HepG2 (cell line): ENCODE data around the gene IP6K3. TPM values are rescaled to one million over a fixed set of nuclear protein-coding genes. Genes with fewer than 3 reads are reported as not detected.

Experiments used
- ATAC-seq: fragments of 200-7000 bp; cut with Tn5 transposase; 3 replicates; pipeline ENCODE4 v1.9.1; 2020; ENCODE audit warnings: mild to moderate bottlenecking, moderate library complexity
- BruUV-seq: library from RNA; stranded (reverse); fragments of 400-500 nt; replicated peaks from 2 replicates; lab custom pipeline; 2021; lab: Mats Ljungman, UMichigan
- CTCF ChIA-PET: fragments of 300-600 bp; formaldehyde crosslinking; extraction: SDS; loops from one replicate; lab custom pipeline; 2021; ENCODE audit warnings: low total read pairs, inconsistent platforms, low intra/inter-chr PET ratio; lab: Yijun Ruan, JAX
- POLR2A ChIA-PET: fragments of 350-600 bp; sonication (Branson Sonifier 250); formaldehyde crosslinking; loops from one replicate; lab custom pipeline; 2020; ENCODE audit warnings: antibody characterized with exemption, inconsistent platforms; lab: Yijun Ruan, JAX
- DNase-seq: peaks from one replicate; pipeline ENCODE4 v3.0.0-alpha.2; 2015; ENCODE audit warnings: low spot score
- FAIRE-seq: peaks from 3 replicates; lab custom pipeline; 2011; peaks lifted over from hg19 to GRCh38; lab: Jason Lieb, UNC
- H2AFZ ChIP-seq: one replicate; pipeline ENCODE4 v1.6.1; 2011; ENCODE audit warnings: low read length, inconsistent platforms
- H3K27ac ChIP-seq: fragments of 300-600 bp; 3 replicates; pipeline ENCODE4 v1.8.0; 2011; ENCODE audit warnings: mixed run types, mild to moderate bottlenecking, mixed read lengths, low read length, inconsistent platforms; ENCODE audit not compliant: insufficient read depth; ENCODE audit errors: extremely low read length
- H3K27me3 ChIP-seq, 2 experiments: fragments of 200-600 bp in 1 of 2; 2 replicates in 1 of 2; 3 replicates in 1 of 2; pipeline versions ENCODE4 v1.6.0 to v1.8.0; 2011; ENCODE audit warnings: low read length in 2 of 2, mild to moderate bottlenecking in 2 of 2, moderate library complexity in 2 of 2, inconsistent platforms in 1 of 2; ENCODE audit not compliant: insufficient read depth in 2 of 2, control insufficient read depth in 1 of 2
- H3K36me3 ChIP-seq, 2 experiments: fragments of 200-600 bp in 1 of 2; replicated peaks in 1 of 2; 2 replicates in 1 of 2; 3 replicates in 1 of 2; pipeline versions ENCODE4 v1.5.1 to v1.8.0; 2011; ENCODE audit warnings: low read length in 2 of 2, inconsistent platforms in 1 of 2; ENCODE audit not compliant: insufficient read depth in 2 of 2, control insufficient read depth in 1 of 2
- H3K4me1 ChIP-seq: 2 replicates; pipeline ENCODE4 v1.5.1; 2012; ENCODE audit warnings: low read length, inconsistent platforms; ENCODE audit not compliant: insufficient read depth
- H3K4me2 ChIP-seq: 2 replicates; pipeline ENCODE4 v1.6.0; 2011; ENCODE audit warnings: low read depth, low read length, inconsistent platforms
- H3K4me3 ChIP-seq, 3 experiments: fragments of 200-600 bp in 1 of 3; sonication (generic), shearing (Covaris generic) in 1 of 3; replicated peaks in 1 of 3; 2 replicates each; pipeline ENCODE4 v1.5.1; 2011 to 2016; ENCODE audit warnings: low read length in 3 of 3, inconsistent platforms in 2 of 3, low read depth in 2 of 3, mild to moderate bottlenecking in 2 of 3, control low read depth in 1 of 3, mixed read lengths in 1 of 3; ENCODE audit not compliant: insufficient read depth in 1 of 3
- H3K79me2 ChIP-seq: one replicate; pipeline ENCODE4 v1.6.1; 2011; ENCODE audit warnings: low read length, inconsistent platforms; ENCODE audit not compliant: insufficient read depth
- H3K9ac ChIP-seq: 2 replicates; pipeline ENCODE4 v1.6.0; 2011; ENCODE audit warnings: mild to moderate bottlenecking, low read depth, low read length, inconsistent platforms; ENCODE audit not compliant: insufficient read depth
- H3K9me3 ChIP-seq: 2 replicates; pipeline ENCODE4 v1.5.1; 2012; ENCODE audit warnings: mild to moderate bottlenecking, low read length
- H4K20me1 ChIP-seq: 2 replicates; pipeline ENCODE4 v1.6.0; 2011; ENCODE audit warnings: inconsistent platforms, mild to moderate bottlenecking, low read length, moderate library complexity; ENCODE audit not compliant: insufficient read depth
- ATAD3A ChIP-seq: sonication (generic); formaldehyde crosslinking; IDR thresholded peaks from 2 replicates; pipeline ENCODE4 v1.4.0; 2020; ENCODE audit warnings: missing genetic modification reagents
- EZH2 ChIP-seq: conservative IDR thresholded peaks from 2 replicates; pipeline ENCODE4 v1.6.1; 2012; ENCODE audit warnings: mild to moderate bottlenecking, low read depth, low read length, moderate library complexity
- HCFC1 ChIP-seq: fragments of 150-350 bp; IDR thresholded peaks from 2 replicates; pipeline ENCODE4 v1.6.1; 2014; ENCODE audit warnings: low read depth, low read length
- ISX ChIP-seq: sonication (generic); formaldehyde crosslinking; conservative IDR thresholded peaks from 2 replicates; pipeline ENCODE4 v1.5.0; 2020; ENCODE audit warnings: missing genetic modification reagents
- NFYB ChIP-seq: sonication (generic); formaldehyde crosslinking; IDR thresholded peaks from 2 replicates; pipeline ENCODE4 v1.4.0; 2020; ENCODE audit warnings: missing genetic modification reagents
- SMAD1 ChIP-seq: sonication (generic); formaldehyde crosslinking; IDR thresholded peaks from 2 replicates; pipeline ENCODE4 v1.4.0; 2020; ENCODE audit warnings: missing genetic modification reagents, low read depth, mild to moderate bottlenecking, borderline replicate concordance
- ZBTB49 ChIP-seq: sonication (generic); formaldehyde crosslinking; IDR thresholded peaks from 2 replicates; pipeline ENCODE4 v1.4.0; 2020; ENCODE audit warnings: missing genetic modification reagents, borderline replicate concordance
- ZIK1 ChIP-seq: sonication (generic); formaldehyde crosslinking; IDR thresholded peaks from 2 replicates; pipeline ENCODE4 v1.5.0; 2020; ENCODE audit warnings: mild to moderate bottlenecking, low read depth, missing genetic modification reagents, borderline replicate concordance
- ZNF121 ChIP-seq: sonication (generic); formaldehyde crosslinking; IDR thresholded peaks from 2 replicates; pipeline ENCODE4 v1.5.0; 2020; ENCODE audit warnings: mild to moderate bottlenecking, missing genetic modification reagents
- ZNF280D ChIP-seq: sonication (generic); formaldehyde crosslinking; IDR thresholded peaks from 2 replicates; pipeline ENCODE4 v1.5.1; 2020; ENCODE audit warnings: mild to moderate bottlenecking, missing genetic modification reagents
- ZNF768 ChIP-seq: sonication (generic); formaldehyde crosslinking; IDR thresholded peaks from 2 replicates; pipeline ENCODE4 v1.4.0; 2020; ENCODE audit warnings: missing genetic modification reagents
- WGBS: methylation state at CpG from one replicate; pipeline ENCODE4 v1.1.6; 2017; ENCODE audit warnings: low lambda C conversion rate; 5-methylcytosine and 5-hydroxymethylcytosine counted together
- in situ Hi-C: cut with HindIII; loops from 2 replicates; pipeline ENCODE4 v1.10.0; 2017; ENCODE audit warnings: low pct_unique_long_range_greater_than_20kb; ENCODE audit not compliant: extremely low pct_ligation_motif_present
- intact Hi-C: fragments of 100-400 bp; cut with micrococcal nuclease; formaldehyde crosslinking; loops from one replicate; pipeline ENCODE4 v1.10.0; 2022; ENCODE audit not compliant: unreplicated experiment
- polyA plus RNA-seq, 8 experiments: library from polyadenylated mRNA; depleted of rRNA in 3 of 8; stranded (reverse) in 7 of 8; unstranded in 1 of 8; fragments of >200 nt; fragmentation: Illumina TruSeq in 4 of 8; extraction: Trizol in 4 of 8; gene quantifications; 2 replicates each; pipeline versions ENCODE4 v1.2.1 to v1.2.3, GENCODE V29; 2011 to 2016; ENCODE audit warnings: low read depth in 4 of 8, missing spikeins in 1 of 8, mixed read lengths in 1 of 8; ENCODE audit not compliant: insufficient read depth in 1 of 8
- total RNA-seq, 5 experiments: library from RNA; depleted of rRNA; stranded (reverse); fragments of >200 nt; fragmentation: Illumina TruSeq; extraction: Trizol; gene quantifications; 2 replicates each; pipeline ENCODE4 v1.2.3, GENCODE V29; 2016; ENCODE audit warnings: low read depth in 1 of 5
- TF ChIP-seq, protein P1 (sequence below): sonication (generic); formaldehyde crosslinking; IDR thresholded peaks from 2 replicates; pipeline ENCODE4 v1.9.0; 2021; ENCODE audit warnings: missing genetic modification reagents, borderline replicate concordance
- TF ChIP-seq, protein P2 (sequence below): sonication (generic); formaldehyde crosslinking; IDR thresholded peaks from 2 replicates; pipeline ENCODE4 v1.4.0; 2020; ENCODE audit warnings: missing genetic modification reagents

IP6K3 gene
- total and polyA plus RNA-seq, 2 of the 13 experiments (the other 11 are each of a cell fraction or from before 2014, with no cell fraction given), result 0.11 to 0.18 TPM

DNA sequence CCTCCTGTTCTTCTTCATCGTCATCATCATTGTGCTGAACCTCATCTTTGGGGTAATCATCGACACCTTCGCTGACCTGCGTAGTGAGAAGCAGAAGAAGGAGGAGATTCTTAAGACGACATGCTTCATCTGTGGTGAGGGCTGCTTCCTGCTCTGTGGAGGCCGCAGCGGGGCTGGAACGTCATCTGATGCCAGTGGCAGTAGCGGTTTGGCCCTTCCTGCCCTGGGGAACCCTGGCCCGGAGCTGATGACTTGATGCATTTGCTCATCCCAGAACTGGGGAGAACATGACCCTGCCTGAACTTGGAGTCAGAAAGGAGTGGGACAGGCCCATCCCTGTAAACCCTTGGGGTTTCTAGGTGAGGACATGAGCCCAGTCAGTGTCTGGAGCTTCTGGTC is 53.9 kb downstream of the IP6K3 start:
- ATAC-seq (no peak), DNase-seq (no peak), FAIRE-seq (no peak)
- no peaks in the 10 kb centered on the region for H3K9me3 ChIP-seq
- no peak overlapping the region for H3K9ac ChIP-seq
- in situ Hi-C loops (no loop called here), intact Hi-C loops (no loop called here)
- POLR2A ChIA-PET, result interaction anchor here (2.2 to 2.8 kb wide), 2 partner anchors 19 to 102 kb away, joined by 9 to 11 read pairs; partner anchors contain the start of gene UQCC2
- no TSS peak for BruUV-seq
- no peak overlapping the region for H3K4me3 ChIP-seq
- H3K27ac ChIP-seq, result no peak overlapping the region
- H3K27me3 ChIP-seq, result no peaks in the 10 kb centered on the region
- no peak overlapping the region for H2AFZ ChIP-seq
- peaks cover 36 to 53% of the 10 kb centered on the region in 2 experiments; a peak in 4 of 5 replicates for H3K36me3 ChIP-seq
- 96% methylated on average over 9 of the region's 10 CpGs for WGBS
- no peaks in the 10 kb centered on the region for H3K79me2 ChIP-seq
- no peak overlapping the region for H3K4me2 ChIP-seq
- no peak for TF ChIP-seq EZH2
- TF ChIP-seq ZBTB49 (CRISPR knock-in tag), result no peak
- TF ChIP-seq, protein P1, sequence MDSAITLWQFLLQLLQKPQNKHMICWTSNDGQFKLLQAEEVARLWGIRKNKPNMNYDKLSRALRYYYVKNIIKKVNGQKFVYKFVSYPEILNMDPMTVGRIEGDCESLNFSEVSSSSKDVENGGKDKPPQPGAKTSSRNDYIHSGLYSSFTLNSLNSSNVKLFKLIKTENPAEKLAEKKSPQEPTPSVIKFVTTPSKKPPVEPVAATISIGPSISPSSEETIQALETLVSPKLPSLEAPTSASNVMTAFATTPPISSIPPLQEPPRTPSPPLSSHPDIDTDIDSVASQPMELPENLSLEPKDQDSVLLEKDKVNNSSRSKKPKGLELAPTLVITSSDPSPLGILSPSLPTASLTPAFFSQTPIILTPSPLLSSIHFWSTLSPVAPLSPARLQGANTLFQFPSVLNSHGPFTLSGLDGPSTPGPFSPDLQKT (CRISPR knock-in tag), result no peak
- TF ChIP-seq ZNF121, result no peak
- no peak for TF ChIP-seq HCFC1
- no peak for TF ChIP-seq ZIK1 (CRISPR knock-in tag)
- no peak for TF ChIP-seq ISX (CRISPR knock-in tag)
- no peak for TF ChIP-seq SMAD1 (CRISPR knock-in tag)
- no peak for TF ChIP-seq NFYB
- TF ChIP-seq ATAD3A (CRISPR knock-in tag), result no peak
- TF ChIP-seq ZNF280D (CRISPR knock-in tag), result no peak
- TF ChIP-seq, protein P2, sequence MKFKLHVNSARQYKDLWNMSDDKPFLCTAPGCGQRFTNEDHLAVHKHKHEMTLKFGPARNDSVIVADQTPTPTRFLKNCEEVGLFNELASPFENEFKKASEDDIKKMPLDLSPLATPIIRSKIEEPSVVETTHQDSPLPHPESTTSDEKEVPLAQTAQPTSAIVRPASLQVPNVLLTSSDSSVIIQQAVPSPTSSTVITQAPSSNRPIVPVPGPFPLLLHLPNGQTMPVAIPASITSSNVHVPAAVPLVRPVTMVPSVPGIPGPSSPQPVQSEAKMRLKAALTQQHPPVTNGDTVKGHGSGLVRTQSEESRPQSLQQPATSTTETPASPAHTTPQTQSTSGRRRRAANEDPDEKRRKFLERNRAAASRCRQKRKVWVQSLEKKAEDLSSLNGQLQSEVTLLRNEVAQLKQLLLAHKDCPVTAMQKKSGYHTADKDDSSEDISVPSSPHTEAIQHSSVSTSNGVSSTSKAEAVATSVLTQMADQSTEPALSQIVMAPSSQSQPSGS (CRISPR knock-in tag), result no peak
- no peak for TF ChIP-seq ZNF768
- TF ChIP-seq, all 625 proteins: peak for 0
- CTCF ChIA-PET, result no interaction called here
- Histone ChIP-seq H3K4me1 (no peaks in the 10 kb centered on the region), H4K20me1 (no peaks in the 10 kb centered on the region; the same call in 1 of the 2 replicates)
